ENCODE measurements around the gene DTX3. TPM values are rescaled to one million over a fixed set of nuclear protein-coding genes. Genes with fewer than 3 reads are reported as not detected.

Gene DTX3
- total and polyA plus RNA-seq, 4 donors = 1.1 to 3.2 (median 1.4) TPM

DNA sequence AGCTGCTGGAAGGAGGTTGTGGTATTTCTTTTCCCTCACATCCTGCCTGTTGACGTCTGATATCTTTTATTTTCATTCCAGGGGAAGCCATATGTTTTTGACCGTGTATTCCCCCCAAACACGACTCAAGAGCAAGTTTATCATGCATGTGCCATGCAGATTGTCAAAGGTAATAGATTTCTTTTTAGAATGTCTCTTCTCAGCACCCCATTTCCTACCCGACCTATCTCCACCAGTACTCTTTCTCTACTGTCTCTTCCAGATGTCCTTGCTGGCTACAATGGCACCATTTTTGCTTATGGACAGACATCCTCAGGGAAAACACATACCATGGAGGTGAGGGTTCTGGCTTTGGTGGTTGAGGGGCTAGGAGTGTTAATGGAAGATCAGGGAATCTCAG lies 41.3 kb upstream of the DTX3 start:
- Histone ChIP-seq H3K27ac (ENCODE audit: low read depth in 1 of 2, low read length in 2 of 2) (no peak overlapping the region), H3K4me3 (ENCODE audit: low read depth in 1 of 3, low read length in 3 of 3) (no peak overlapping the region), H3K36me3 (ENCODE audit: control insufficient read depth in 4 of 4, insufficient read depth in 3 of 4, low read depth in 1 of 4, low read length in 3 of 4) (no peaks in the 10 kb centered on the region), H3K9me3 (ENCODE audit: control insufficient read depth in 4 of 4, low read length in 3 of 4) (no peaks in the 10 kb centered on the region), H3K4me1 (ENCODE audit: control insufficient read depth in 4 of 4, insufficient read depth in 4 of 4, low read length in 3 of 4) (no peaks in the 10 kb centered on the region), H3K27me3 (ENCODE audit: control insufficient read depth in 4 of 4, insufficient read depth in 4 of 4, low read length in 3 of 4) (peaks cover 0 to 3% (median 0%) of the 10 kb centered on the region in 4 donors), H3K9ac (ENCODE audit: low read depth in 1 of 2, low read length in 2 of 2) (no peak overlapping the region)
- no peak for DNase-seq (ENCODE audit: low spot score)
- TF ChIP-seq, protein P1, sequence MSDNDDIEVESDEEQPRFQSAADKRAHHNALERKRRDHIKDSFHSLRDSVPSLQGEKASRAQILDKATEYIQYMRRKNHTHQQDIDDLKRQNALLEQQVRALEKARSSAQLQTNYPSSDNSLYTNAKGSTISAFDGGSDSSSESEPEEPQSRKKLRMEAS (IDR thresholded peaks at IDR 0.05) = no peak
- no peak for TF ChIP-seq EGR1 (IDR thresholded peaks at IDR 0.05; ENCODE audit: low read depth in 2 of 2)
- TF ChIP-seq FOXA1 (IDR thresholded peaks at IDR 0.05) = no peak
- no peak for TF ChIP-seq YY1 (IDR thresholded peaks at IDR 0.05)
- TF ChIP-seq GABPA (IDR thresholded peaks at IDR 0.05 in 1 of 2, conservative IDR thresholded peaks at IDR 0.05 in 1 of 2) = no peak
- TF ChIP-seq FOXA2 (IDR thresholded peaks at IDR 0.05) = no peak
- no peak for TF ChIP-seq TAF1 (conservative IDR thresholded peaks at IDR 0.05)
- TF ChIP-seq RAD21 (IDR thresholded peaks at IDR 0.05) = no peak
- 44% methylated on average over 4 of the region's 4 CpGs for WGBS

DNA sequence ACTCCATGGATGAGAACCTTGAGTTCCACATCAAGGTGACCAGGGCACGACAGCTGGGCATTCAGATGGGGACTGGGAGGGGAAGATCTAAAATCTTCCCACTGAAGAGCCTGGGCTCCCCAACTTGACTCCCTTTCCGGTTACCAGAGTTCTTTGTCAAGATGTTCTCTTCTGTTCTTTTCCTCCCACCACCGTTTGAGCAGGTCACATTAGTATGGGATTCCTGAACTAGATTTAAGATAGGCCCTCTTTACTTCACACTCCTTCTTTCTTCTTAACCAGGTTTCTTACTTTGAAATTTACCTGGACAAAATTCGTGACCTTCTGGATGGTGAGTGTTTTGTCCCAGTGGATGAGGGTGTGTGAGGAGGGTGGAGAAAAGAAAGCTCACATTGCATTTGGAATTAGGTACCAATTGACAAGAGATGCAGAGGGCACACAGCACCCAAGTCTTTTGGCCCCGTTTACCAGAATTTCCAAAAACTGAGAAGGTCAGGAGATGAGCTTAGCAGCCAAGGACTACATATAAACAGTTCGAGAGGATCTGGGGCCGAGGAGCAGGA lies 40.4 kb upstream of the DTX3 start:
- no peak overlapping the region for H3K9ac ChIP-seq (ENCODE audit: low read depth in 1 of 2, low read length in 2 of 2)
- H3K27ac ChIP-seq (ENCODE audit: low read depth in 1 of 2, low read length in 2 of 2) = no peak overlapping the region
- TF ChIP-seq GABPA (IDR thresholded peaks at IDR 0.05 in 1 of 2, conservative IDR thresholded peaks at IDR 0.05 in 1 of 2) = no peak
- no peak for TF ChIP-seq JUND (IDR thresholded peaks at IDR 0.05)
- TF ChIP-seq, protein P2, sequence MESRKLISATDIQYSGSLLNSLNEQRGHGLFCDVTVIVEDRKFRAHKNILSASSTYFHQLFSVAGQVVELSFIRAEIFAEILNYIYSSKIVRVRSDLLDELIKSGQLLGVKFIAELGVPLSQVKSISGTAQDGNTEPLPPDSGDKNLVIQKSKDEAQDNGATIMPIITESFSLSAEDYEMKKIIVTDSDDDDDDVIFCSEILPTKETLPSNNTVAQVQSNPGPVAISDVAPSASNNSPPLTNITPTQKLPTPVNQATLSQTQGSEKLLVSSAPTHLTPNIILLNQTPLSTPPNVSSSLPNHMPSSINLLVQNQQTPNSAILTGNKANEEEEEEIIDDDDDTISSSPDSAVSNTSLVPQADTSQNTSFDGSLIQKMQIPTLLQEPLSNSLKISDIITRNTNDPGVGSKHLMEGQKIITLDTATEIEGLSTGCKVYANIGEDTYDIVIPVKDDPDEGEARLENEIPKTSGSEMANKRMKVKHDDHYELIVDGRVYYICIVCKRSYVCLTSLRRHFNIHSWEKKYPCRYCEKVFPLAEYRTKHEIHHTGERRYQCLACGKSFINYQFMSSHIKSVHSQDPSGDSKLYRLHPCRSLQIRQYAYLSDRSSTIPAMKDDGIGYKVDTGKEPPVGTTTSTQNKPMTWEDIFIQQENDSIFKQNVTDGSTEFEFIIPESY (IDR thresholded peaks at IDR 0.05) = no peak
- TF ChIP-seq NR2F2 (IDR thresholded peaks at IDR 0.05) = no peak
- no peak for TF ChIP-seq YY1 (IDR thresholded peaks at IDR 0.05)
- TF ChIP-seq, protein P3, sequence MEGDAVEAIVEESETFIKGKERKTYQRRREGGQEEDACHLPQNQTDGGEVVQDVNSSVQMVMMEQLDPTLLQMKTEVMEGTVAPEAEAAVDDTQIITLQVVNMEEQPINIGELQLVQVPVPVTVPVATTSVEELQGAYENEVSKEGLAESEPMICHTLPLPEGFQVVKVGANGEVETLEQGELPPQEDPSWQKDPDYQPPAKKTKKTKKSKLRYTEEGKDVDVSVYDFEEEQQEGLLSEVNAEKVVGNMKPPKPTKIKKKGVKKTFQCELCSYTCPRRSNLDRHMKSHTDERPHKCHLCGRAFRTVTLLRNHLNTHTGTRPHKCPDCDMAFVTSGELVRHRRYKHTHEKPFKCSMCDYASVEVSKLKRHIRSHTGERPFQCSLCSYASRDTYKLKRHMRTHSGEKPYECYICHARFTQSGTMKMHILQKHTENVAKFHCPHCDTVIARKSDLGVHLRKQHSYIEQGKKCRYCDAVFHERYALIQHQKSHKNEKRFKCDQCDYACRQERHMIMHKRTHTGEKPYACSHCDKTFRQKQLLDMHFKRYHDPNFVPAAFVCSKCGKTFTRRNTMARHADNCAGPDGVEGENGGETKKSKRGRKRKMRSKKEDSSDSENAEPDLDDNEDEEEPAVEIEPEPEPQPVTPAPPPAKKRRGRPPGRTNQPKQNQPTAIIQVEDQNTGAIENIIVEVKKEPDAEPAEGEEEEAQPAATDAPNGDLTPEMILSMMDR (IDR thresholded peaks at IDR 0.05; ENCODE audit: low read depth, low read length, missing input control) = no peak
- no peak for TF ChIP-seq RXRA (IDR thresholded peaks at IDR 0.05)
- H3K4me3 ChIP-seq (ENCODE audit: low read depth in 1 of 3, low read length in 3 of 3) = no peak overlapping the region
- no peaks in the 10 kb centered on the region for H3K9me3 ChIP-seq (ENCODE audit: control insufficient read depth in 4 of 4, low read length in 3 of 4)
- H3K27me3 ChIP-seq (ENCODE audit: control insufficient read depth in 4 of 4, insufficient read depth in 4 of 4, low read length in 3 of 4) = peaks cover 0 to 6% (median 0%) of the 10 kb centered on the region in 4 donors
- WGBS = 80% methylated on average over 7 of the region's 7 CpGs
- DNase-seq (ENCODE audit: low spot score) = no peak
- H3K4me1 ChIP-seq (ENCODE audit: control insufficient read depth in 4 of 4, insufficient read depth in 4 of 4, low read length in 3 of 4) = no peaks in the 10 kb centered on the region
- H3K36me3 ChIP-seq (ENCODE audit: control insufficient read depth in 4 of 4, insufficient read depth in 3 of 4, low read depth in 1 of 4, low read length in 3 of 4) = no peaks in the 10 kb centered on the region

DNA sequence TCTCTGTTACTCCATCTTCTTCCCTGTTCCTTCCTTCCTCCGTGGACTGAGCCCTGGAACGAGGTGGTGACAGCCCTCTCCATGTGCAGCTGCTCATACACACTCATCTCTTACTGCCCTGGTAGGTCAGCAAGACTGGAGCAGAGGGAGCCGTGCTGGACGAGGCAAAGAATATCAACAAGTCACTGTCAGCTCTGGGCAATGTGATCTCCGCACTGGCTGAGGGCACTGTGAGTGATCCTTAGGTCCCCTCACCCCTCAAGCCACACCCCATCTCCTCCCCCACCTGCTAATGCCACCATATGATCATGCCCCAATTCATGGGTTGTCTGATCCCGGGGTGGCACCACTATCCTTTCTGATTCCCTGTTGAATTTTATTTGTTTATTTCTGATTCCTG lies 35.8 kb upstream of the DTX3 start:
- no peak overlapping the region for H3K4me3 ChIP-seq (ENCODE audit: low read depth in 1 of 3, low read length in 3 of 3)
- peaks cover 0 to 10% (median 0%) of the 10 kb centered on the region in 4 donors for H3K27me3 ChIP-seq (ENCODE audit: control insufficient read depth in 4 of 4, insufficient read depth in 4 of 4, low read length in 3 of 4)
- no peaks in the 10 kb centered on the region for H3K4me1 ChIP-seq (ENCODE audit: control insufficient read depth in 4 of 4, insufficient read depth in 4 of 4, low read length in 3 of 4)
- TF ChIP-seq NR2F2 (IDR thresholded peaks at IDR 0.05) (no peak), JUND (IDR thresholded peaks at IDR 0.05) (no peak), TAF1 (conservative IDR thresholded peaks at IDR 0.05) (no peak)
- 72% methylated on average over 6 of the region's 6 CpGs for WGBS
- no peaks in the 10 kb centered on the region for H3K36me3 ChIP-seq (ENCODE audit: control insufficient read depth in 4 of 4, insufficient read depth in 3 of 4, low read depth in 1 of 4, low read length in 3 of 4)
- no peak overlapping the region for H3K27ac ChIP-seq (ENCODE audit: low read depth in 1 of 2, low read length in 2 of 2)
- H3K9me3 ChIP-seq (ENCODE audit: control insufficient read depth in 4 of 4, low read length in 3 of 4) = no peaks in the 10 kb centered on the region
- DNase-seq (ENCODE audit: low spot score) = no peak
- no peak overlapping the region for H3K9ac ChIP-seq (ENCODE audit: low read depth in 1 of 2, low read length in 2 of 2)
